Astrocyte of the cerebellum (primary cell): ENCODE data around the gene ITPRIP.

Experiments used
- DNase-seq: peaks from one replicate; pipeline ENCODE4 v3.0.0-alpha.2; 2011; ENCODE audit warnings: low read depth
- H3K4me3 ChIP-seq: 2 replicates; pipeline ENCODE4 v1.5.1; 2011; ENCODE audit warnings: mild to moderate bottlenecking, low read depth, low read length, moderate library complexity
- in situ Hi-C: cut with HindIII; loops from 2 replicates; pipeline ENCODE4 v1.10.0; 2017; ENCODE audit warnings: low sequenced_read_pairs
- TF ChIP-seq, protein P1 (sequence below): IDR thresholded peaks from 2 replicates; pipeline ENCODE4 v1.5.1; 2012; ENCODE audit warnings: low read length, low read depth, moderate library complexity, mild to moderate bottlenecking; ENCODE audit errors: missing control alignments

Gene ITPRIP

DNA sequence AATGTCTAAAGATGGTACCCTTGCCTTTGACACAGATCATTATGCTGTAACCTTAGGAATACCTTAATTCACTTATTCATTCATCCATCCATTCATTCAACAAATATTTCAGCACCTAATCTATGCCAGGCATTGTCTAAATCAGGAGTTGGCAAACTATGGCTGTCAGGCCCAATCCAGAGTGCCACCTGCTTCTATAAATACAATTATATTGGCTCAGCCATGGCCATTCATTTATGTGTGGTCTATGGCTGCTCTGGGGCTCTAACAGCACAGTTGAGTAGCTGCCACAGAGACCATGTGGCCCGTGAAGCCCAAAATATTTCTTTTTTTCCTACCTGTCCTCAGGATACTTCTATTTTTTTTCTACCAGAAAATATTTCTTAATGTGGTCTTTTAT lies 6.0 kb upstream of the ITPRIP start:
- TF ChIP-seq, protein P1, sequence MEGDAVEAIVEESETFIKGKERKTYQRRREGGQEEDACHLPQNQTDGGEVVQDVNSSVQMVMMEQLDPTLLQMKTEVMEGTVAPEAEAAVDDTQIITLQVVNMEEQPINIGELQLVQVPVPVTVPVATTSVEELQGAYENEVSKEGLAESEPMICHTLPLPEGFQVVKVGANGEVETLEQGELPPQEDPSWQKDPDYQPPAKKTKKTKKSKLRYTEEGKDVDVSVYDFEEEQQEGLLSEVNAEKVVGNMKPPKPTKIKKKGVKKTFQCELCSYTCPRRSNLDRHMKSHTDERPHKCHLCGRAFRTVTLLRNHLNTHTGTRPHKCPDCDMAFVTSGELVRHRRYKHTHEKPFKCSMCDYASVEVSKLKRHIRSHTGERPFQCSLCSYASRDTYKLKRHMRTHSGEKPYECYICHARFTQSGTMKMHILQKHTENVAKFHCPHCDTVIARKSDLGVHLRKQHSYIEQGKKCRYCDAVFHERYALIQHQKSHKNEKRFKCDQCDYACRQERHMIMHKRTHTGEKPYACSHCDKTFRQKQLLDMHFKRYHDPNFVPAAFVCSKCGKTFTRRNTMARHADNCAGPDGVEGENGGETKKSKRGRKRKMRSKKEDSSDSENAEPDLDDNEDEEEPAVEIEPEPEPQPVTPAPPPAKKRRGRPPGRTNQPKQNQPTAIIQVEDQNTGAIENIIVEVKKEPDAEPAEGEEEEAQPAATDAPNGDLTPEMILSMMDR: no peak
- in situ Hi-C loops: loop anchor here (5.0 kb wide), 1 partner anchor 42 kb away; no protein-coding TSS in a partner anchor
- no peak overlapping the region for H3K4me3 ChIP-seq
- no peak for DNase-seq

DNA sequence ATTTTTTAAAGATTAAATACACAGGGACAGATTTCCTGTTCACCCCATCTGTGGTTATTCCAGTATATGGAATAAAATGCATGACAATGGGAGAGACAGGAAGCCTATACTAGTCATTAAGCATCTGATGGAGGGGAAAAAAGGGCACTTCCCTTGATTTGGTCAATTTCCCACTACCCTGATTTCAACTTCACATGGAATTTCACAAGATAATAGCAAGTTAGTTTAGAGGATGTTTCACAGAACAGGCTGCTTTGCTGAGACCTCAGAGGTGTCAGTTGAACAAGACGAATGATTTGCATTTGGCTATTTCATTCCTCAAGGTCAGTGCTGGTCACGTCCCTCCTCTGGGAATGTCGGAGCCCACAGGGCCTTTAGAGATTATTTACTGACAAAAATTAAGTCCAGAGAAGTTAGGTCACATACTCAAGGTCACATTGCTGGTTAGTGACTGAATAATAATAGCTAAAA lies 4.7 kb upstream of the ITPRIP start:
- H3K4me3 ChIP-seq: no peak overlapping the region
- TF ChIP-seq, protein P1: no peak
- in situ Hi-C loops: loop anchor here (5.0 kb wide), 1 partner anchor 41 kb away; no protein-coding TSS in a partner anchor
- DNase-seq: no peak

GRCh38 chr10:104340641-104341040 lies 2.4 kb upstream of the ITPRIP start:
- DNase-seq: no peak
- TF ChIP-seq, protein P1: no peak
- in situ Hi-C loops: loop anchor here (5.0 kb wide), 1 partner anchor 38 kb away; no protein-coding TSS in a partner anchor
- H3K4me3 ChIP-seq: no peak overlapping the region

DNA sequence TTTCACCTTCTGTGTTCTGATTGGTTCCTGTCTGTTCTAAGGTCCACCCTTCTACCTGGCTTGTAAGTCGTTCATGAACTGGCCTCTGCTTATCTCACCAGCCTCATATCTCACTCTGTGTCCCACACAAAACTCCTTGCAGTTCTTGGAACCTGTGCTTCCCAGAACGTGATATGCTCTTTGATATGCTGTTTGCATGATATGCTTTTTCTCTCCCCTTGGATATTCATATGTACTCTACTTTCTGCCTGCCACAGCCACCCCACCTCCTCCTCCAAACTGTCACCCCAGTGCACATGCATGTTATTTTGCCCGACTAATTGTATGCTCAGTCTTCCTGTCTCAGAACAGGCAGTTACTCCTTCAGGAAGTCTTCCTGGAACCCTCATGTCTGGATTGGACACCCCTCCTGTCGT lies 1.9 kb upstream of the ITPRIP start:
- no peak overlapping the region for H3K4me3 ChIP-seq
- DNase-seq: no peak
- in situ Hi-C loops: loop anchor here (5.0 kb wide), 1 partner anchor 38 kb away; no protein-coding TSS in a partner anchor
- TF ChIP-seq, protein P1: no peak

GRCh38 chr10:104339469-104340110 lies 1.3 kb upstream of the ITPRIP start:
- peak overlapping the region; percentile 85 for H3K4me3 ChIP-seq
- DNase-seq: no peak
- TF ChIP-seq, protein P1: no peak

DNA sequence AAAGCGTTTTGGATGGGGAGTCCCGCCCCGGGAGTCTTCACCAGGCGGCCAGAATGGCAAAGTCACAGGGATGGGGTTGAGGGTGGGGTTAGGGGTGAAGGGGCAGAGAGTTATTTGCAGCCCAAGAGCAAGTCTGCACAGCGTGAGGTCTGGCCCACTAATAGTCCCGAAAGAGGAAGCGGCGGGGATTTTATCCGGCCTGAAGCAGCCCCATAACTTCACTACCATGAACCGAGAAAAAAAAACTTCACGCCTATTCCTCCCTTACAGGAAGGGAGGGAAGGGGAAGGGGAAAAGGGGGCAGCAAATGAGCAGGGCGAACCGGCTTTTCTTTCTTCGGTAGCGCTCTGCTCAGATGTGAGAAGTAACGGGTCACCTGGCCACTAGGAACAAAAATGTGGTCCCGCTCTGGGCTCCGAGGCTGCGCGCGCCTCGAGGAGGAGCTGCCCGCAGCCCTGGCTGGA lies 712 bp downstream of the ITPRIP start:
- H3K4me3 ChIP-seq: peak overlapping the region; percentile 85
- DNase-seq: no peak
- TF ChIP-seq, protein P1: no peak
- in situ Hi-C loops: no loop called here

More at GRCh38 chr10:104339469-104340110, 1.3 kb upstream of the ITPRIP start:
- in situ Hi-C loops: loop anchor here (5.0 kb wide), 1 partner anchor 37 kb away; no protein-coding TSS in a partner anchor
